MM.1S (cell line): Measurements from ENCODE around the gene PLCG2.
A peak's percentile ranks its signal among the peaks of the same experiment; 100 is the strongest.

Experiments used
- DNase-seq: peaks from one replicate; pipeline ENCODE4 v3.0.0-alpha.2; 2015
- H2AFZ ChIP-seq: fragments of 300-600 bp; sonication (generic); 2 replicates; pipeline ENCODE4 v1.6.0; 2016; ENCODE audit warnings: antibody characterized with exemption, low read length
- H3F3A ChIP-seq: fragments of 300-600 bp; sonication (generic); 2 replicates; pipeline ENCODE4 v1.6.1; 2016; ENCODE audit warnings: mild to moderate bottlenecking, antibody characterized with exemption, low read length, moderate library complexity, mixed read lengths; ENCODE audit not compliant: insufficient read depth
- H3K27ac ChIP-seq: fragments of 300-600 bp; sonication (generic); 2 replicates; pipeline ENCODE4 v1.5.1; 2016; ENCODE audit warnings: mild to moderate bottlenecking, low read length
- H3K27me3 ChIP-seq: fragments of 300-600 bp; sonication (generic); replicated peaks from 2 replicates; pipeline ENCODE4 v1.6.0; 2016; ENCODE audit warnings: low read length; ENCODE audit not compliant: insufficient read depth
- H3K36me3 ChIP-seq: fragments of 300-600 bp; sonication (generic); replicated peaks from 2 replicates; pipeline ENCODE4 v1.6.1; 2016; ENCODE audit warnings: mild to moderate bottlenecking, low read length, mixed read lengths; ENCODE audit not compliant: insufficient read depth
- H3K4me1 ChIP-seq: fragments of 300-600 bp; sonication (generic); 2 replicates; pipeline ENCODE4 v1.6.1; 2016; ENCODE audit warnings: low read length, mixed read lengths
- H3K4me2 ChIP-seq: fragments of 300-600 bp; sonication (generic); 2 replicates; pipeline ENCODE4 v1.6.0; 2016; ENCODE audit warnings: low read depth, low read length
- H3K4me3 ChIP-seq: fragments of 300-600 bp; sonication (generic); 2 replicates; pipeline ENCODE4 v1.5.1; 2016; ENCODE audit warnings: low read length, mixed read lengths
- H3K79me2 ChIP-seq: fragments of 300-600 bp; sonication (generic); 2 replicates; pipeline ENCODE4 v1.6.1; 2016; ENCODE audit warnings: mixed run types, low read length, mixed read lengths
- H3K9ac ChIP-seq: fragments of 300-600 bp; sonication (generic); 2 replicates; pipeline ENCODE4 v1.6.1; 2016; ENCODE audit warnings: low read length, mixed read lengths
- H3K9me2 ChIP-seq: fragments of 300-600 bp; sonication (generic); replicated peaks from 2 replicates; pipeline ENCODE4 v1.6.1; 2016; ENCODE audit warnings: mild to moderate bottlenecking, low read length, mixed read lengths; ENCODE audit not compliant: insufficient read depth
- H3K9me3 ChIP-seq: fragments of 300-600 bp; sonication (generic); replicated peaks from 2 replicates; pipeline ENCODE4 v1.6.1; 2016; ENCODE audit warnings: mild to moderate bottlenecking, low read length, mixed read lengths; ENCODE audit not compliant: insufficient read depth
- H4K20me1 ChIP-seq: fragments of 300-600 bp; sonication (generic); 2 replicates; pipeline ENCODE4 v1.6.1; 2016; ENCODE audit warnings: mild to moderate bottlenecking, low read length, moderate library complexity, mixed read lengths; ENCODE audit not compliant: insufficient read depth
- EZH2 ChIP-seq: fragments of 300-600 bp; sonication (generic); optimal IDR thresholded peaks from 2 replicates; pipeline ENCODE3; 2017; ENCODE audit warnings: low read depth, mild to moderate bottlenecking, antibody characterized with exemption, low read length, mixed read lengths
- EZH2phosphoT487 ChIP-seq: fragments of 300-600 bp; sonication (generic); IDR thresholded peaks from 2 replicates; pipeline ENCODE4 v1.6.1; 2018; ENCODE audit warnings: antibody characterized with exemption, low read length
- TF ChIP-seq, protein P1 (sequence below): fragments of 300-600 bp; sonication (generic); IDR thresholded peaks from 2 replicates; pipeline ENCODE4 v1.5.1; 2016; ENCODE audit warnings: antibody characterized with exemption, low read length, mixed read lengths

Gene PLCG2

GRCh38 chr16:81883235-81883634 is 104.1 kb downstream of the PLCG2 start:
- Histone ChIP-seq H3K9me2 (no peaks in the 10 kb centered on the region), H4K20me1 (no peaks in the 10 kb centered on the region), H3K9ac (no peak overlapping the region), H3K4me1 (no peaks in the 10 kb centered on the region), H3K27ac (no peak overlapping the region), H3K4me2 (no peak overlapping the region), H2AFZ (no peak overlapping the region), H3K27me3 (no peaks in the 10 kb centered on the region), H3K9me3 (no peaks in the 10 kb centered on the region), H3K36me3 (no peaks in the 10 kb centered on the region), H3K4me3 (no peak overlapping the region), H3F3A (no peaks in the 10 kb centered on the region), H3K79me2 (no peaks in the 10 kb centered on the region)
- no peak for DNase-seq
- TF ChIP-seq, protein P1, sequence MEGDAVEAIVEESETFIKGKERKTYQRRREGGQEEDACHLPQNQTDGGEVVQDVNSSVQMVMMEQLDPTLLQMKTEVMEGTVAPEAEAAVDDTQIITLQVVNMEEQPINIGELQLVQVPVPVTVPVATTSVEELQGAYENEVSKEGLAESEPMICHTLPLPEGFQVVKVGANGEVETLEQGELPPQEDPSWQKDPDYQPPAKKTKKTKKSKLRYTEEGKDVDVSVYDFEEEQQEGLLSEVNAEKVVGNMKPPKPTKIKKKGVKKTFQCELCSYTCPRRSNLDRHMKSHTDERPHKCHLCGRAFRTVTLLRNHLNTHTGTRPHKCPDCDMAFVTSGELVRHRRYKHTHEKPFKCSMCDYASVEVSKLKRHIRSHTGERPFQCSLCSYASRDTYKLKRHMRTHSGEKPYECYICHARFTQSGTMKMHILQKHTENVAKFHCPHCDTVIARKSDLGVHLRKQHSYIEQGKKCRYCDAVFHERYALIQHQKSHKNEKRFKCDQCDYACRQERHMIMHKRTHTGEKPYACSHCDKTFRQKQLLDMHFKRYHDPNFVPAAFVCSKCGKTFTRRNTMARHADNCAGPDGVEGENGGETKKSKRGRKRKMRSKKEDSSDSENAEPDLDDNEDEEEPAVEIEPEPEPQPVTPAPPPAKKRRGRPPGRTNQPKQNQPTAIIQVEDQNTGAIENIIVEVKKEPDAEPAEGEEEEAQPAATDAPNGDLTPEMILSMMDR = no peak
- TF ChIP-seq EZH2 (no peak), EZH2phosphoT487 (no peak)

DNA sequence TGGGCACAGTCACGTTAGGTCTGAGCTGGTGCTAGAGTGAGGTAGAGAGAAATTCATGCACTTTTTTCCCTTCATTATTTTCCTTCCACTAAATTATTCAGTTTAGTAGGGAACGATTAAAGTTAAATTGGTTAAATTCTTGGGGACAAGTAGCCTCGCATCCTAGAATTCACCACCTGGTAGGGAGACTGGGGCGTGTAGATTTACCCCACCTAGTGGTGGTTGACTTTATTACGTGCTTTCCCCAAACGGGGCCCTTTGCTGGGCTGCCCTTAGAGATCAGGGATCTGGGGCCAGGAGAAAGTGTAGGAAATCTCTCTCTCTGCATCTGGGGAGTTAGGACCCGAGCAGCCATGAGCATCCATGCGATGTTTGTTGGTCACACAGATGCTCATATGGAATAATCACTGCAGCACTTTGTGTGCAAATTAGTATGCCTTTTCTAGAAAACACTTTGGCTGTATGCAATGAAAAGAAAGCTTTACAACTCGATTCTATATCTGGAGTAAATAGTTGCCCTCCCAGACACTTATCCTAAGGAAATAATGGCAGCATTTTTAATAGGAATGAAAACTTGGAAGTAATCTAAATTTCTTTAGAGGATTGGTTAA is 107.0 kb downstream of the PLCG2 start:
- H4K20me1 ChIP-seq = no peaks in the 10 kb centered on the region
- no peaks in the 10 kb centered on the region for H3F3A ChIP-seq
- H3K4me1 ChIP-seq = no peaks in the 10 kb centered on the region
- H3K79me2 ChIP-seq = no peaks in the 10 kb centered on the region
- no peak overlapping the region for H2AFZ ChIP-seq
- no peak overlapping the region for H3K9ac ChIP-seq
- no peak overlapping the region for H3K27ac ChIP-seq
- H3K4me2 ChIP-seq = no peak overlapping the region
- H3K4me3 ChIP-seq = no peak overlapping the region
- DNase-seq = peak; percentile 11
- H3K9me2 ChIP-seq = no peaks in the 10 kb centered on the region
- no peaks in the 10 kb centered on the region for H3K9me3 ChIP-seq
- H3K36me3 ChIP-seq = no peaks in the 10 kb centered on the region
- TF ChIP-seq EZH2 (no peak), EZH2phosphoT487 (no peak)
- TF ChIP-seq, protein P1 = peak; percentile 50
- H3K27me3 ChIP-seq = no peaks in the 10 kb centered on the region

GRCh38 chr16:81888520-81889394 is 109.7 kb downstream of the PLCG2 start:
- no peak for TF ChIP-seq EZH2phosphoT487
- no peaks in the 10 kb centered on the region for H3F3A ChIP-seq
- H3K4me2 ChIP-seq = no peak overlapping the region
- H3K9me3 ChIP-seq = no peaks in the 10 kb centered on the region
- H4K20me1 ChIP-seq = no peaks in the 10 kb centered on the region
- H3K4me1 ChIP-seq = no peaks in the 10 kb centered on the region
- no peak overlapping the region for H2AFZ ChIP-seq
- DNase-seq = no peak
- H3K27ac ChIP-seq = no peak overlapping the region
- no peaks in the 10 kb centered on the region for H3K27me3 ChIP-seq
- no peaks in the 10 kb centered on the region for H3K36me3 ChIP-seq
- no peaks in the 10 kb centered on the region for H3K9me2 ChIP-seq
- no peaks in the 10 kb centered on the region for H3K79me2 ChIP-seq
- H3K4me3 ChIP-seq = no peak overlapping the region
- H3K9ac ChIP-seq = no peak overlapping the region
